Left cardiac atrium (tissue), 4 donors: ENCODE results near the gene PEAK1. TPM values are rescaled to one million over a fixed set of nuclear protein-coding genes. Genes with fewer than 3 reads are reported as not detected.
"Not testable (repeated sequence)": the region's sequence is repeated elsewhere in the genome, so short reads cannot be mapped to it uniquely, and the experiment has no call there.

Experiments used
- ATAC-seq, 2 donors: fragments of 200-7000 bp; cut with Tn5 transposase; one replicate each; pipeline ENCODE4 v1.9.1; 2020; ENCODE audit warnings: mild to moderate bottlenecking in 2 of 2, moderate library complexity in 2 of 2
- DNase-seq: peaks from one replicate; pipeline ENCODE4 v3.0.0-alpha.2; 2020
- intact Hi-C, 2 donors: fragments of 100-400 bp; cut with DNase I; formaldehyde crosslinking; loops; one replicate each; pipeline versions ENCODE4 v1.14.1 to v1.15.1; 2022 to 2023
- total RNA-seq, 2 donors: library from RNA; stranded (reverse); fragmentation: NEBNext Ultra II Directional; extraction: Animal tissue kit (Norgen Biotek cat#: 25700); gene quantifications; one replicate each; pipeline ENCODE4 v1.2.1, GENCODE V29; 2021
- donor health status: DM: no; HTN: yes; CAD: no.
- donor health status: DM: no; HTN: yes; CAD: no; lungs with severe emphysema.
- donor health status: DM: yes; HTN: yes; CAD: no.
- donor health status: Dilated cardiomyopathy.

The PEAK1 gene
- total RNA-seq, 2 donors from 2014 or later, result 59.0 to 71.7 TPM

DNA sequence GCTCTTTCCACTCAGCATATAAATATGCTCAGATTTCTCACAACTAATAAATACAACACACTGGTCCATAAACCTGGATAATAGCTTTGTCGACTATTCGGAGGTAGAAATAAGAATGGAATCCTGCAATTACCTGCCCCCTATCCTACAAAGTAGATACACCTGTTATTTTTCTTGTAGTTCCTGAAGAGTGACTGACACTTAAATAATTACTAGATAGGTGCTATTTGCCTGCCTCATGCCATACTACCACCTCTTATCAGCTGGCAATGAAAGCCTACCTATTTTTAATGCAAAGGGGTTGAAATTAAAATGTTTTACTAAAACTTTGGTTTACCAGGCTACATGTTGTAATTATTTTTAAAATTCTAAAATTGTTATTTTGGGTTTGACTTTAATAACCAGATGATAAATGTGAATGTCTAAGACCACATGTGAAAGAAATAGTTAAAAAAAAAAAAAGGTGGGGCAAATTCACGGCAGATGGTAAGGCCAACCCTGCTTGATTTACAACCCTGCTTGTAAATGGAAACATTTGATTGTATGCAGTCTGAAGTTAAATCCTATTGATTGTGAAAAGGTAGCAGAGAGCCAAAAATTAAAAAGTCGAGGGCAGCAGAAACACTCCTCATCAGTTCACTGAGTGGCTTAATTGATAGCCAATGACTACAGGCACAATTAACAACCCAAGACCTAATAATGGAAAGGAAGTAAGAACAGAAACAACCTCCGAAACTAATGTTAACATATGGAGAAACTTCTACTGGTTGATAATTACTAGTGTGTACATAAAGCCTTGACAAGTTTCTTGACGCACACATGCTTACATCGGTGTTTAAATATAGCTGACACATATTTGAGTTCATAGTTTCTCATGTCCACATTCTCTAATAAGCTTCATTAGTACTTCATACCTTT, 8.9 kb downstream of the PEAK1 start:
- intact Hi-C loops, result loop anchor here in 1 of 2 donors (10.0 kb wide), 1 partner anchor 84 kb away; no protein-coding TSS in a partner anchor
- no peak for ATAC-seq
- no peak for DNase-seq

GRCh38 chr15:77410157-77410500, 9.8 kb downstream of the PEAK1 start:
- not testable (repeated sequence) for ATAC-seq, DNase-seq
- intact Hi-C loops, result loop anchor here in 1 of 2 donors (10.0 kb wide), 1 partner anchor 85 kb away; no protein-coding TSS in a partner anchor

DNA sequence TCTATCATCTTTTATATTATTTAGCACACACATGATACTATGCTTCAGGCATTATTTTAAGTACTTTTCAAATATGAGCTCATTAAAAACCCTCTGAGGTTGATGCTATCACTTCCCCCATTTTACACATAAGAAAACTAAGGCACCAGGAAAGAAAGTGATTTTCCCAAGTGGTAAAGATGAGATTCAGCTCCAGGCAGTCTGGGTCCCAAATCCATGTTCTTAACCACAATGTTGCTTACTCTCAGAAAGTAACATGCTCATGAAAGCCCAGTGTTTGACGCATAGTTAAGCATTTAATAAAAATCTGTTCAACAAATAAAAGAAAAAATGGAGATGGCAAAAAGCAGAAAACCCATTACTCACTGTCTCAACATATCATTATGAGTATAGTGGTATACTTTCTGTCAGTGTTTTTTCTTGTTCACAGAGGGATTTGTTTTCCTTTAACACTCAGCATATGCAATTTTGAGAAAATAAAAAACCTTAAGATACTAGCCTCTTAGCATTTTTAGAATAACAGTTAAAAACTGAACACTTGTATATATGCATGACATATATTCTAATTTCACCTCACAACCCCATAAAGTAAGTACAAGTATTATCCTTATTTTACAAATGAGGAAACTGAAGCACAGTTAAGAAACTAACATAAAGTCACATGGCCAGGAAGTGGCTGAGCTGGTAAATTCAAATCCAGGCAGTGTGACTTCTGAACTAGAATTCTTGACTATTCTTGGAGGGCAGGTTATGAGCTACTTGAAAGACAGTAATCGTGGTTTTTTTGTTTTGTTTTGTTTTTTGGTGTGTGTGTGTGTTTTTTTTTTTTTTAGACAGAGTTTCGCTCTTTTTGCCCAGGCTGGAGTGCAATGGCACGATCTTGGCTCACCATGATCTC, 10.4 kb downstream of the PEAK1 start:
- DNase-seq (no peak), ATAC-seq (peak in 1 of 2 donors; percentile 33)
- intact Hi-C loops, result loop anchor here in 1 of 2 donors (10.0 kb wide), 1 partner anchor 85 kb away; no protein-coding TSS in a partner anchor

- ATAC-seq (no peak), DNase-seq (no peak)
- intact Hi-C loops, result no loop called here
Observed at GRCh38 chr15:77406846-77407245, 13.1 kb downstream of the PEAK1 start.

- ATAC-seq, intact Hi-C loops, DNase-seq: not testable (repeated sequence)
Observed at GRCh38 chr15:77406173-77406759, 13.6 kb downstream of the PEAK1 start.

DNA sequence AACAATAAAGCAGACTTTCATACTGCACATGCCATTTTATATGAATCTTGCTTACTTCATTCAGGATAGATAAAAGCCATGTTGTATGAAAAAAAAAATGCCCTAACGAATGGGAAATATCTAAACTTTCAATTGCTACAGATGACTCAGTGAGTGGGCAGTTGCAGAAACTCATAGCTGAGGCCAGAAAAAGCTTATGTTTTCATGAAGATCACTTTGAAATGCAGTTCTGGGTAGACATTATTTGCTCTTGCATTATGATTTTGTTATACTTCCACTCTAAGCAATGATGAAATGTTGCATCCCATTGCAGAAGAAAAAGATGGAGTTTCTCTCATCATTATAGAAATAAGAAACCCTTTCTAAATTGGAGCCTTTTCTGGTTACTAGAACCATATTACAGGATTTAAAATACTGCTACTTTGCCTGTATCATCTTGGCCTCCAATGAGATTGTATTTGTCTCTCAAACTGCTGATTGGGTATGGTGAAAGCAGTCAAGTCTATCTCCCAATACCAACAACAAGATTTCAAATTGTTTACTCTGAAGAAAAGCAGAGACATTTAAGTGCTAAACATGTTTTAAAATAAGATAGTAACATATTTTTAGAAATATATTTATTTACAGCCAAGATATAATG, 17.0 kb downstream of the PEAK1 start:
- intact Hi-C loops, result no loop called here
- peak in 1 of 2 donors; percentile 70 for ATAC-seq
- DNase-seq, result no peak

DNA sequence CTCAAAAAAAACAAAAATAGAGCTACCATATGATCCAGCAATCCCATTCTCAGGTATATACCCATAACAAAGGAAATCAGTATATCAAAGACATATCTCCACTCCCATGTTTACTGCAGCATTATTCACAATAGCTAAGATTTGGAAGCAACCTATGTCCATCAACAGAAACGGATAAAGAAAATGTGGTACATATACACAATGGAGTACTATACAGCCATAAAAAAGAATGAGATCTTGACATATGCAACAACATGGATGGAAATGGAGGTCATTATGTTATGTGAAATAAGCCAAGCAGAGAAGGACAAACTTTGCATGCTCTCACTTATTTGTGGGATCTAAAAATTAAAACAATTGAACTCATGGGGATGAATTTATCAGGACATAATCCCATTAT, 19.6 kb downstream of the PEAK1 start:
- intact Hi-C loops, result no loop called here
- DNase-seq (no peak), ATAC-seq (no peak)

- intact Hi-C loops, result no loop called here
- DNase-seq, result no peak
- no peak for ATAC-seq
Observed at GRCh38 chr15:77398927-77399326, 21.0 kb downstream of the PEAK1 start.

DNA sequence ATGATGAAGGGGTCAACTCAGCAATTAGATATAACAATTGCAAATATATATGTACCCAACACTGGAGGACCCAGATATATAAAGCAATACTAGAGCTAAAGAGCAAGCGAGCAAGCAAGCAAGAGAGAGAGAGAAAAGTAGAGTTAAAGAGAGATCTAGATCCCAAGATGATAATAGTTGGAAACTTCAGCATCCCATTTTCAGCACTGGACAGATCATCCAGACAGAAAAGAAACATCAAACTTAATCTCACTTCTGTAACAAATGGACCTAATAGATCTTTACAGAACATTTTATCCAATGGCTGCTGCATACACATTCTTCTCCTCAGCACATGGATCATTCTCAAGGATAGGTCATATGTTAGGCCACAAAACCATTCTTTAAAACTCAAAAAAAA, 23.2 kb downstream of the PEAK1 start:
- no peak for ATAC-seq
- no peak for DNase-seq
- intact Hi-C loops, result no loop called here

DNA sequence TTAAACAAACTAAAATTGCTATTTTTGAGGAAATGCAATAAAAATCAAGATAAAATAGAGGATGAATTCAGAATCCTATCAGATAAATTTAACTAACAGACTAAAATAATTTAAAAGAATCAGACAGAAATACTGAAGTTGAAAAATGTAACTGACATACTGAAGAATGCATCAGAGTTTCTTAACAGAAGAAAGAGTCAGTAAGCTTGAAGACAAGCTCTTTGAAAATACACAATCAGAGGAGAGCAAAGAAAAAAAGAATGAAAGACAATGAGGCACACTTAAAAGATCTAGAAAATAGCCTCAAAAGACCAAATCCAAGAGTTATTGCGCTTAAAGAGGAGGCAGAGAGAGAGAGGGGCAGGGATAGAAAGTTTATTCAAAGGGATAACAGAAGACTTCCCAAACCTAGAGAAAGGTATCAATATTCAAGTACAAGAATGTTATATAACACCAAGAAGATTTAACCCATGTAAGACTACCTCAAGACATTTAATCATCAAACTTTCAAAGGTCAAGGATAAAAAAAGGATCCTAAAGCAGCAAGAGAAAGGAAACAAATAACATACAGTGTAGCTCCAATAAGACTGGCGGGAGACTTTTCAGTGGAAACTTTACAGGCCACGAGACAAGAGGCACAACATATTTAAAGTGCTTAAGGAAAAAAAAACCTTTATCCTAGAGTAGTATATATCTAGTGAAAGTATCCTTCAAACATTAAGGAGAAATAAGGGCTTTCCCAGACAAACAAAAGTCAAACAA, 24.7 kb downstream of the PEAK1 start:
- DNase-seq (no peak), ATAC-seq (no peak)
- intact Hi-C loops, result no loop called here

DNA sequence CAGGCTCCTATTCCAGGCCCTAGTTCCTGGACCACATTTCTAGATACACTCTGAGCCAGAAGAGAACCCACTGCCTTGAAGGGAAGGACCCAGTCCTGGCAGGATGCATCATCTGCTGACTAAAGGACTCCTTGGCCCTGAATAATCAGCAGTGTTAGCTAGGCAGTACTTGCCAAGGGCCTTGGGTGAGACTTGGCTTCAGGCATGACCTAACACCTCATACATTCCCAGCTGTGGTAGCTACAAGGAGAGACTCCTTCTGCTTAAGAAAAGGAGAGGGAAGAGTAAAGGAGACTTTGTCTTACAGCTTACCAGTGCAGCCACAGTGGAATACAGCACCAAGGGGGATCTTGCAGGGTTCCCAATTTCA, 26.4 kb downstream of the PEAK1 start:
- ATAC-seq (peak in 1 of 2 donors; percentile 86), DNase-seq (no peak)
- intact Hi-C loops, result no loop called here

DNA sequence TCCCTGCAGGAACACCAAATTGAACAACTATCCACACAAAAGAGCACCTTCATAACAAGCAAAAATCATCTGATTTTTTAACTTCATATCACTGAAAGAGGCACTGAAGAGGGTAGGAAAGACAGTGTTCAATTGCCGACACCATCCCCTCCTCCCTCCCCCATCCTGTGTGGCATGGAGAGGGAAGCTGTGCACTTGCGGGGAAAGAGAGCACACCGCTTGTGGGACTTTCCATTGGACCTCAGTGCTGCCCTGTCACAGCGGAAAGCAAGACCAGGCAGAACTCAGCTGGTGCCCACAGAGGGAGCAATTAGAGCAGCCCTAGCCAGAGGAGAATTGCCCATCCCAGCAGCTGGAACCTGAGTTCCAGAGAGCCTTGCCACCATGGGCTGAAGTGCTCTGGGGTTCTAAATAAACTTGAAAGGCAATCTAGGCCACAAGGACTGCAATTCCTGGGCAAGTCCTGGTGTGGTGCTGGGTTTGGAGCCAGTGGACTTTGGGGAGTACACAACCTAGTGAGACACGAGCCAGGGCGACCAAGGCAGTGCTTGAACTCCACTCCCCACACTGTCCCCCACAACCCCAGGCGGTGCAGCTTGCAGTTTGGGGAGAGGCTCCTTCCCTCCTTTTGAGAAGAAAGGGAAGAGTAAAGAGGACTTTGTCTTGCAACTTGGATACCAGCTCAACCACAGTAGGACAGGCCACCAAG, 27.0 kb downstream of the PEAK1 start:
- DNase-seq (no peak), ATAC-seq (peak in 1 of 2 donors; percentile 30)
- intact Hi-C loops, result no loop called here

DNA sequence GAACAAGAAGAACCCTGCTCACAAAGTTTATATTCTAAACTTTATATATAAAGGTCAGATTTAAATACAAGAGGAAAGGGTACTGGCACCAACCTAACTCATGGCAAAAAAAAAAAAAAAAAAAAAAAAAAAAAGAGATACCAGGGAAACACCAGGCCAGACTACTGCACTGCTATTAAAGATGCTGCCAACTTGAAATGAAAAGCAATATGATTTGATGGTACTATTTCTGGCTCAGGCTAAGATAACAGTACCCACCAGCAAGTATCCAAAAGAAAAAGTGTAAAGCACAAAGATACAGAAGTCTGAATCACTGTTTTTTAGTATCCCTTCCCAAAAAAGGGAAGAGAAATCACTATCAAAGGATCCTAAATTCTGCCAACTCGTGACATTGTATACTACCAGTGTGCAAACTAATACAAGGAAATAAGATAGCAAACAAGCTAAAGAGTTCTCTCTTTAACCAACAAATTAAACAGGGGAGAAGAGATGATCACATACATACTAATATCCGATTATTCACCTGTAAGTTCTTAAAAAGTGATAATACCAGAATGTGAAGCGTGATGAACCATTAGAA, 28.4 kb downstream of the PEAK1 start:
- intact Hi-C loops, result no loop called here
- no peak for DNase-seq
- ATAC-seq, result peak; percentile 51 to 72

DNA sequence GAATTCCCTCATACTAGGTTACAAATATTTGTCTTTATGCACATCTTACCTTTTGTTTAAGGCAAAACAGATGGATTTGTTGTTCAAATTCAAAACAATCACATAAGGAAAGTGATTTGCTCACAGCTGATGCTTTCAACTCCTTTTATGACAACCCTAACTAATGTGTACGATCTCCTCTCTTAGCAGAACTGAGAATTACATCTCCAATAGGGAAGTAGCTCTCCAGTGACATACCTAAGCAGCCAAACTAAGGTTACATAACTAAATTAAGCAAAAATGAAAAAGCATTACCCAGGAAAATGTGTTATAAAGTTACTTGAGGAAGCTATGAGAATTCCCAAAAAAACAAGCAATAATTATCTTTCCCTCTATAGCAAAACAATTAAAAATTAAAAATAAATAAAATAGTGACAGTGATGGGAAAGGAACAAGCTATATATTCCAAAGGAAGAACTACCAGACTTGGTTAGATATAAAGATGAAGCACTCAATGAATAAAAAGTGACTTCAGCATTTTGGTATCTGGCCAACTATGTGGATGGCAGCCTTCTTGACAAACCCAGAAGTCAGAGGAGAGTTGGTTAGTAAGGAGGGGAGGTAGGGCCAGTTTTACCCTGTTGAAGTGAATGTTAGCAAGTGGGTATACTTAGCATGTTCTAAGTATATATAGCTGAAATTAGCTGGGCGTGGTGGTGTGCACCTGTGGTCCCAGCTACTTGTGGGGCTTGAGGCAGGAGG, 32.4 kb downstream of the PEAK1 start:
- ATAC-seq (peak in 1 of 2 donors; percentile 29), DNase-seq (no peak)
- intact Hi-C loops, result no loop called here

GRCh38 chr15:77386626-77387025, 33.3 kb downstream of the PEAK1 start:
- no peak for DNase-seq
- ATAC-seq, result no peak
- intact Hi-C loops, result no loop called here

- intact Hi-C loops, result no loop called here
- ATAC-seq (no peak), DNase-seq (no peak)
Observed at GRCh38 chr15:77384589-77385359, 35.1 kb downstream of the PEAK1 start.
